ENCODE results near the gene SCAMP4. TPM values are rescaled to one million over a fixed set of nuclear protein-coding genes. Genes with fewer than 3 reads are reported as not detected.

SCAMP4 gene
- total and polyA plus RNA-seq, 2 of the 13 experiments (the other 11 are each of a cell fraction or from before 2014, with no cell fraction given): 10.7 to 13.7 TPM

- TF ChIP-seq, protein P1, sequence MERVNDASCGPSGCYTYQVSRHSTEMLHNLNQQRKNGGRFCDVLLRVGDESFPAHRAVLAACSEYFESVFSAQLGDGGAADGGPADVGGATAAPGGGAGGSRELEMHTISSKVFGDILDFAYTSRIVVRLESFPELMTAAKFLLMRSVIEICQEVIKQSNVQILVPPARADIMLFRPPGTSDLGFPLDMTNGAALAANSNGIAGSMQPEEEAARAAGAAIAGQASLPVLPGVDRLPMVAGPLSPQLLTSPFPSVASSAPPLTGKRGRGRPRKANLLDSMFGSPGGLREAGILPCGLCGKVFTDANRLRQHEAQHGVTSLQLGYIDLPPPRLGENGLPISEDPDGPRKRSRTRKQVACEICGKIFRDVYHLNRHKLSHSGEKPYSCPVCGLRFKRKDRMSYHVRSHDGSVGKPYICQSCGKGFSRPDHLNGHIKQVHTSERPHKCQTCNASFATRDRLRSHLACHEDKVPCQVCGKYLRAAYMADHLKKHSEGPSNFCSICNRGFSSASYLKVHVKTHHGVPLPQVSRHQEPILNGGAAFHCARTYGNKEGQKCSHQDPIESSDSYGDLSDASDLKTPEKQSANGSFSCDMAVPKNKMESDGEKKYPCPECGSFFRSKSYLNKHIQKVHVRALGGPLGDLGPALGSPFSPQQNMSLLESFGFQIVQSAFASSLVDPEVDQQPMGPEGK (CRISPR knock-in tag; IDR thresholded peaks at IDR 0.05): peak; percentile 81
- TF ChIP-seq, protein P2, sequence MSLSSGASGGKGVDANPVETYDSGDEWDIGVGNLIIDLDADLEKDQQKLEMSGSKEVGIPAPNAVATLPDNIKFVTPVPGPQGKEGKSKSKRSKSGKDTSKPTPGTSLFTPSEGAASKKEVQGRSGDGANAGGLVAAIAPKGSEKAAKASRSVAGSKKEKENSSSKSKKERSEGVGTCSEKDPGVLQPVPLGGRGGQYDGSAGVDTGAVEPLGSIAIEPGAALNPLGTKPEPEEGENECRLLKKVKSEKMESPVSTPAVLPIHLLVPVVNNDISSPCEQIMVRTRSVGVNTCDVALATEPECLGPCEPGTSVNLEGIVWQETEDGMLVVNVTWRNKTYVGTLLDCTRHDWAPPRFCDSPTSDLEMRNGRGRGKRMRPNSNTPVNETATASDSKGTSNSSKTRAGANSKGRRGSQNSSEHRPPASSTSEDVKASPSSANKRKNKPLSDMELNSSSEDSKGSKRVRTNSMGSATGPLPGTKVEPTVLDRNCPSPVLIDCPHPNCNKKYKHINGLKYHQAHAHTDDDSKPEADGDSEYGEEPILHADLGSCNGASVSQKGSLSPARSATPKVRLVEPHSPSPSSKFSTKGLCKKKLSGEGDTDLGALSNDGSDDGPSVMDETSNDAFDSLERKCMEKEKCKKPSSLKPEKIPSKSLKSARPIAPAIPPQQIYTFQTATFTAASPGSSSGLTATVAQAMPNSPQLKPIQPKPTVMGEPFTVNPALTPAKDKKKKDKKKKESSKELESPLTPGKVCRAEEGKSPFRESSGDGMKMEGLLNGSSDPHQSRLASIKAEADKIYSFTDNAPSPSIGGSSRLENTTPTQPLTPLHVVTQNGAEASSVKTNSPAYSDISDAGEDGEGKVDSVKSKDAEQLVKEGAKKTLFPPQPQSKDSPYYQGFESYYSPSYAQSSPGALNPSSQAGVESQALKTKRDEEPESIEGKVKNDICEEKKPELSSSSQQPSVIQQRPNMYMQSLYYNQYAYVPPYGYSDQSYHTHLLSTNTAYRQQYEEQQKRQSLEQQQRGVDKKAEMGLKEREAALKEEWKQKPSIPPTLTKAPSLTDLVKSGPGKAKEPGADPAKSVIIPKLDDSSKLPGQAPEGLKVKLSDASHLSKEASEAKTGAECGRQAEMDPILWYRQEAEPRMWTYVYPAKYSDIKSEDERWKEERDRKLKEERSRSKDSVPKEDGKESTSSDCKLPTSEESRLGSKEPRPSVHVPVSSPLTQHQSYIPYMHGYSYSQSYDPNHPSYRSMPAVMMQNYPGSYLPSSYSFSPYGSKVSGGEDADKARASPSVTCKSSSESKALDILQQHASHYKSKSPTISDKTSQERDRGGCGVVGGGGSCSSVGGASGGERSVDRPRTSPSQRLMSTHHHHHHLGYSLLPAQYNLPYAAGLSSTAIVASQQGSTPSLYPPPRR (CRISPR knock-in tag; IDR thresholded peaks at IDR 0.05; ENCODE audit: borderline replicate concordance): no peak
- TF ChIP-seq HDAC1 (CRISPR knock-in tag; IDR thresholded peaks at IDR 0.05) (peak; percentile 84), YEATS2 (CRISPR knock-in tag; IDR thresholded peaks at IDR 0.05; ENCODE audit: borderline replicate concordance) (peak; percentile 45; the same call in 1 of the 2 replicates), PAX8 (CRISPR knock-in tag; IDR thresholded peaks at IDR 0.05; ENCODE audit: borderline replicate concordance) (peak; percentile 34; the same call in 1 of the 2 replicates), PLRG1 (conservative IDR thresholded peaks at IDR 0.05) (no peak), BCL6 (CRISPR knock-in tag; IDR thresholded peaks at IDR 0.05) (0 out of 2 replicates have a peak, but pooled peaks have one; percentile 17), REL (CRISPR knock-in tag; conservative IDR thresholded peaks at IDR 0.05) (peak; percentile 75; the same call in 1 of the 2 replicates), ZNF3 (CRISPR knock-in tag; IDR thresholded peaks at IDR 0.05) (no peak), MAZ (IDR thresholded peaks at IDR 0.05; ENCODE audit: borderline replicate concordance, low read depth, low read length) (peak; percentile 88), MAZ (CRISPR knock-in tag; IDR thresholded peaks at IDR 0.05; ENCODE audit: low read depth) (no peak; the same call in none of the 2 replicates), ZBTB7A (CRISPR knock-in tag; IDR thresholded peaks at IDR 0.05) (peak; percentile 89), ZNF619 (CRISPR knock-in tag; IDR thresholded peaks at IDR 0.05) (0 out of 2 replicates have a peak, but pooled peaks have one; percentile 23), ZNF639 (CRISPR knock-in tag; conservative IDR thresholded peaks at IDR 0.05) (peak; percentile 55; the same call in 1 of the 2 replicates), ZNF326 (CRISPR knock-in tag; IDR thresholded peaks at IDR 0.05; ENCODE audit: borderline replicate concordance) (no peak)
Observed at GRCh38 chr19:1863638-1864479, 41.3 kb upstream of the SCAMP4 start (continued).

Measured in HepG2 (cell line).